ENCODE measurements around the gene TSPY9.
"Not testable (repeated sequence)": the region's sequence is repeated elsewhere in the genome, so short reads cannot be mapped to it uniquely, and the experiment has no call there.

Gene TSPY9, protein sequence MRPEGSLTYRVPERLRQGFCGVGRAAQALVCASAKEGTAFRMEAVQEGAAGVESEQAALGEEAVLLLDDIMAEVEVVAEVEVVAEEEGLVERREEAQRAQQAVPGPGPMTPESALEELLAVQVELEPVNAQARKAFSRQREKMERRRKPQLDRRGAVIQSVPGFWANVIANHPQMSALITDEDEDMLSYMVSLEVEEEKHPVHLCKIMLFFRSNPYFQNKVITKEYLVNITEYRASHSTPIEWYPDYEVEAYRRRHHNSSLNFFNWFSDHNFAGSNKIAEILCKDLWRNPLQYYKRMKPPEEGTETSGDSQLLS

DNA sequence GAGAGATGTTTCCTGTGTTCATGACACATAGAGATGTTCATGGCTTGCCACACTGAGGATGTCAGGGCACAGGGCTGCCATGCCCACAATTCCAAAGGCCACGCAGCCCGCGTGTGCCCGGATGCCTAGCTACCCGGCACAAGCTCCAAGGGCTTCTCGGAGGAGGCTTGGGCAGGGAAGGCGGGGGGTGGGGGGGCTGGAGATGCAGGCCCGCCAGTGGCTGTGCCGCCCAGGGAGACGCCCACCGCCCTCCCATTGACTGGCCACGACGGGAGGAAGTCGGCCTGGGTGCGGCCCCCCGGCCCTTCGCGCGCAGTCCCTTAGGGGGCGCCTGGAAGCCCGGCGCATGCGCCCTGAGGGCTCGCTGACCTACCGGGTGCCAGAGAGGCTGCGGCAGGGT is at the start of gene TSPY9:
Gene TSPY9, plus strand, starts transcription at position 301 of the 400 bp plus-strand sequence. Its CDS starts 46 bp downstream, at position 347.
- not testable (repeated sequence) for DNase-seq (ENCODE audit: low read depth, low spot score)

DNA sequence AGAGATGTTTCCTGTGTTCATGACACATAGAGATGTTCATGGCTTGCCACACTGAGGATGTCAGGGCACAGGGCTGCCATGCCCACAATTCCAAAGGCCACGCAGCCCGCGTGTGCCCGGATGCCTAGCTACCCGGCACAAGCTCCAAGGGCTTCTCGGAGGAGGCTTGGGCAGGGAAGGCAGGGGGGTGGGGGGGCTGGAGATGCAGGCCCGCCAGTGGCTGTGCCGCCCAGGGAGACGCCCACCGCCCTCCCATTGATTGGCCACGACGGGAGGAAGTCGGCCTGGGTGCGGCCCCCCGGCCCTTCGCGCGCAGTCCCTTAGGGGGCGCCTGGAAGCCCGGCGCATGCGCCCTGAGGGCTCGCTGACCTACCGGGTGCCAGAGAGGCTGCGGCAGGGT is 20.4 kb upstream of the TSPY9 start, which contains the start of gene TSPY1:
Gene TSPY1, plus strand, starts transcription at position 301 of the 400 bp plus-strand sequence. Its CDS starts 46 bp downstream, at position 347.
- not testable (repeated sequence) for DNase-seq (ENCODE audit: low read depth, low spot score)

DNA sequence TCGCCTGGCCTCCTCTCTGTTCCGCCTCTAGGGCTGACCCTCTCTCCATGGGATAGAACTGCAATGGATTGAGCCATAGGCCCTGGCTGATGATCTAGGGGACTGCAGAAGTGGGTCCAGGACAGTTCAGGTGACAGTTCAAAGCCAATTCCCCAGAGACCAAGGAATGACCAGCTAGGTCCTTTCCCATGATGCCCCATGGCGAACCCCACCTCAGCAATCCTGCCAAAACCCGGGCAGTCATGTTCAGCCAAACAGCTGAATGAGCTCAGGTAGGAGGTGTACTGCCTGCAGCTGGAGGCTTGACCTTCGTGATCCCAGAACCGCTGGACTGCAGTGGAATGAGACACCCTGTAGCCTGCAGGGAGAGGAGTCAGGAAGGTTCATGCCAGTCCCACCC is 17.3 kb downstream of the TSPY9 start:
- DNase-seq (ENCODE audit: low read depth, low spot score) = not testable (repeated sequence)

DNA sequence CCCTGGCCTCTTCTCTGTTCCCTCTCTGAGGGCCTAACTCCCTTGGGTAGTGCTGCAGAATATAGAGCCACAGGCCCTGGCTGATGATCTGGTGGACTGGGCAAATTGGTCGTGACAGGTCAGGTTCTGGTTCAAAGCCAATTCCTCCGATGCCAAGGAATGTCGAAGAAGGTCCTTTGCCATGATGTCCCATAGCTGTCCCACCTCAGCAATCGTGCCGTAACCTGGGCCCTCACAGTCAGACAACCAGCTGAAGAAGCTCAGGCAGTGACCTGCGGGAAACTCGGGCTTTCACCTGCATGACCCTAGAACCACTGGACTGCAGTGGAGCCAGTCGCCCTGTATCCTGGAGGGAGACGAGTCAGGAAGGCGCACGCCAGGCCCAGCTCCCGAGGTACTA is 29.2 kb downstream of the TSPY9 start:
- not testable (repeated sequence) for DNase-seq (ENCODE audit: low read depth, low spot score)

DNA sequence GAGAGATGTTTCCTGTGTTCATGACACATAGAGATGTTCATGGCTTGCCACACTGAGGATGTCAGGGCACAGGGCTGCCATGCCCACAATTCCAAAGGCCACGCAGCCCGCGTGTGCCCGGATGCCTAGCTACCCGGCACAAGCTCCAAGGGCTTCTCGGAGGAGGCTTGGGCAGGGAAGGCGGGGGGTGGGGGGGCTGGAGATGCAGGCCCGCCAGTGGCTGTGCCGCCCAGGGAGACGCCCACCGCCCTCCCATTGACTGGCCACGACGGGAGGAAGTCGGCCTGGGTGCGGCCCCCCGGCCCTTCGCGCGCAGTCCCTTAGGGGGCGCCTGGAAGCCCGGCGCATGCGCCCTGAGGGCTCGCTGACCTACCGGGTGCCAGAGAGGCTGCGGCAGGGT is 40.5 kb downstream of the TSPY9 start, which contains the start of gene TSPY10:
Gene TSPY10, plus strand, starts transcription at position 301 of the 400 bp plus-strand sequence. Its CDS starts 46 bp downstream, at position 347.
- DNase-seq (ENCODE audit: low read depth, low spot score) = not testable (repeated sequence)
